K562 (cell line): ENCODE measurements around the gene ZNF276. TPM values are rescaled to one million over a fixed set of nuclear protein-coding genes. Genes with fewer than 3 reads are reported as not detected.

Experiments
- ARID4B ChIP-seq: sonication (generic); formaldehyde crosslinking; IDR thresholded peaks from 2 replicates; pipeline ENCODE4 v1.8.0; 2022; ENCODE audit warnings: mild to moderate bottlenecking, missing genetic modification reagents
- C11orf30 ChIP-seq: fragments of 450-650 bp; IDR thresholded peaks from 2 replicates; pipeline ENCODE4 v1.6.1; 2016; ENCODE audit warnings: low read depth, mild to moderate bottlenecking
- CBX3 ChIP-seq, 2 experiments: IDR thresholded peaks; 1 replicate in 1 of 2; 2 replicates in 1 of 2; pipeline ENCODE4 v1.6.1; 2012; ENCODE audit warnings: inconsistent platforms in 2 of 2, low read length in 2 of 2, borderline replicate concordance in 1 of 2, control low read depth in 1 of 2
- FOXJ3 ChIP-seq: sonication (generic); formaldehyde crosslinking; IDR thresholded peaks from 2 replicates; pipeline ENCODE4 v1.4.0; 2020; ENCODE audit warnings: mild to moderate bottlenecking, missing genetic modification reagents
- FOXK1 ChIP-seq: sonication (generic); formaldehyde crosslinking; IDR thresholded peaks from 2 replicates; pipeline ENCODE4 v1.8.0; 2022; ENCODE audit warnings: missing genetic modification reagents, mild to moderate bottlenecking, borderline replicate concordance
- JUNB ChIP-seq: fragments of 450-650 bp; formaldehyde crosslinking; conservative IDR thresholded peaks from 2 replicates; pipeline ENCODE4 v1.4.0; 2020; ENCODE audit warnings: mild to moderate bottlenecking
- MYNN ChIP-seq, 2 experiments: sonication (generic); formaldehyde crosslinking in 1 of 2; IDR thresholded peaks; 2 replicates each; pipeline versions ENCODE4 v1.5.0 to v1.6.1; 2016 to 2020; ENCODE audit warnings: antibody characterized with exemption in 1 of 2, missing genetic modification reagents in 1 of 2
- PTBP1 ChIP-seq: fragments of 200-400 bp; formaldehyde crosslinking; IDR thresholded peaks from 2 replicates; pipeline ENCODE4 v1.6.1; 2017; ENCODE audit warnings: low read depth, low read length
- RNF2 ChIP-seq: sonication (generic); IDR thresholded peaks from 2 replicates; pipeline ENCODE4 v1.6.1; 2016
- SMAD1 ChIP-seq: fragments of 150-350 bp; IDR thresholded peaks from 2 replicates; pipeline ENCODE4 v1.6.1; 2014; ENCODE audit warnings: low read length, low read depth; ENCODE audit not compliant: partially characterized antibody
- SNIP1 ChIP-seq: fragments of 450-650 bp; IDR thresholded peaks from 2 replicates; pipeline ENCODE4 v1.7.1; 2017; ENCODE audit warnings: low read depth, mild to moderate bottlenecking
- SRSF3 ChIP-seq: fragments of 200-400 bp; formaldehyde crosslinking; IDR thresholded peaks from 2 replicates; pipeline ENCODE4 v1.6.1; 2016; ENCODE audit warnings: mild to moderate bottlenecking, low read length, moderate library complexity; ENCODE audit not compliant: insufficient read depth
- ZBTB7A ChIP-seq: IDR thresholded peaks from 2 replicates; pipeline ENCODE4 v1.6.1; 2011; ENCODE audit warnings: low read depth, mild to moderate bottlenecking, low read length, moderate library complexity, borderline replicate concordance; ENCODE audit not compliant: control insufficient read depth
- ZBTB8A ChIP-seq: fragments of 450-650 bp; IDR thresholded peaks from 2 replicates; pipeline ENCODE4 v1.6.1; 2018; ENCODE audit warnings: mild to moderate bottlenecking, moderate library complexity; ENCODE audit not compliant: partially characterized antibody
- polyA plus RNA-seq, 8 experiments: library from polyadenylated mRNA; depleted of rRNA in 4 of 8; stranded (reverse) in 5 of 8; unstranded in 3 of 8; fragments of >200 nt; fragmentation: Nextera tagmentation in 2 of 8; fragmentation: Illumina TruSeq in 1 of 8; extraction: Ambion mirVana in 2 of 8; extraction: Trizol in 1 of 8; gene quantifications; 2 replicates each; pipeline versions ENCODE4 v1.2.1 to v1.2.3, GENCODE V29; 2011 to 2014; ENCODE audit warnings: inconsistent platforms in 1 of 8, missing spikeins in 1 of 8
- total RNA-seq, 7 experiments: library from RNA; depleted of rRNA in 6 of 7; stranded (reverse); fragments of >200 nt in 6 of 7; fragmentation: Illumina TruSeq in 2 of 7; extraction: Trizol in 2 of 7; gene quantifications; 2 replicates each; pipeline versions ENCODE4 v1.2.1 to v1.2.3, GENCODE V29; 2011 to 2021; ENCODE audit warnings: low replicate concordance in 1 of 7
- TF ChIP-seq, protein P1 (sequence below): fragments of 200-800 bp; sonication (Bioruptor generic); IDR thresholded peaks from 2 replicates; pipeline ENCODE4 v1.6.1; 2017; ENCODE audit warnings: missing genetic modification characterization, missing compliant biosample characterization
- TF ChIP-seq, protein P2 (sequence below): fragments of 250-450 bp; sonication (Bioruptor Pico); IDR thresholded peaks from 2 replicates; pipeline ENCODE4 v1.5.0; 2021
- TF ChIP-seq, protein P3 (sequence below): sonication (generic); formaldehyde crosslinking; IDR thresholded peaks from 2 replicates; pipeline ENCODE4 v1.8.1; 2023; ENCODE audit warnings: mild to moderate bottlenecking, missing genetic modification reagents, moderate library complexity
- TF ChIP-seq, protein P4 (sequence below): IDR thresholded peaks from 2 replicates; pipeline ENCODE4 v1.6.1; 2014; ENCODE audit warnings: antibody characterized with exemption

ZNF276 gene
- total and polyA plus RNA-seq, 9 of the 15 experiments (the other 6 are each of a cell fraction or from before 2014, with no cell fraction given) = 0.49 to 43.9 (median 15.8) TPM

- TF ChIP-seq ARID4B (CRISPR knock-in tag) = peak; percentile 79
- no peak for TF ChIP-seq FOXJ3 (CRISPR knock-in tag)
- TF ChIP-seq, protein P1, sequence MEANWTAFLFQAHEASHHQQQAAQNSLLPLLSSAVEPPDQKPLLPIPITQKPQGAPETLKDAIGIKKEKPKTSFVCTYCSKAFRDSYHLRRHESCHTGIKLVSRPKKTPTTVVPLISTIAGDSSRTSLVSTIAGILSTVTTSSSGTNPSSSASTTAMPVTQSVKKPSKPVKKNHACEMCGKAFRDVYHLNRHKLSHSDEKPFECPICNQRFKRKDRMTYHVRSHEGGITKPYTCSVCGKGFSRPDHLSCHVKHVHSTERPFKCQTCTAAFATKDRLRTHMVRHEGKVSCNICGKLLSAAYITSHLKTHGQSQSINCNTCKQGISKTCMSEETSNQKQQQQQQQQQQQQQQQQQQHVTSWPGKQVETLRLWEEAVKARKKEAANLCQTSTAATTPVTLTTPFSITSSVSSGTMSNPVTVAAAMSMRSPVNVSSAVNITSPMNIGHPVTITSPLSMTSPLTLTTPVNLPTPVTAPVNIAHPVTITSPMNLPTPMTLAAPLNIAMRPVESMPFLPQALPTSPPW = peak; percentile 96
- TF ChIP-seq FOXK1 (CRISPR knock-in tag) = no peak
- TF ChIP-seq ZBTB7A = peak; percentile 87
- TF ChIP-seq MYNN (IDR thresholded peaks at IDR 0.05) = no peak
- no peak for TF ChIP-seq MYNN (CRISPR knock-in tag; IDR thresholded peaks at IDR 0.05)
- no peak for TF ChIP-seq SRSF3
- TF ChIP-seq SNIP1 = no peak
- no peak for TF ChIP-seq ZBTB8A
- TF ChIP-seq, protein P2, sequence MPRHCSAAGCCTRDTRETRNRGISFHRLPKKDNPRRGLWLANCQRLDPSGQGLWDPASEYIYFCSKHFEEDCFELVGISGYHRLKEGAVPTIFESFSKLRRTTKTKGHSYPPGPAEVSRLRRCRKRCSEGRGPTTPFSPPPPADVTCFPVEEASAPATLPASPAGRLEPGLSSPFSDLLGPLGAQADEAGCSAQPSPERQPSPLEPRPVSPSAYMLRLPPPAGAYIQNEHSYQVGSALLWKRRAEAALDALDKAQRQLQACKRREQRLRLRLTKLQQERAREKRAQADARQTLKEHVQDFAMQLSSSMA (CRISPR knock-in tag) = peak; percentile 93
- TF ChIP-seq, protein P3, sequence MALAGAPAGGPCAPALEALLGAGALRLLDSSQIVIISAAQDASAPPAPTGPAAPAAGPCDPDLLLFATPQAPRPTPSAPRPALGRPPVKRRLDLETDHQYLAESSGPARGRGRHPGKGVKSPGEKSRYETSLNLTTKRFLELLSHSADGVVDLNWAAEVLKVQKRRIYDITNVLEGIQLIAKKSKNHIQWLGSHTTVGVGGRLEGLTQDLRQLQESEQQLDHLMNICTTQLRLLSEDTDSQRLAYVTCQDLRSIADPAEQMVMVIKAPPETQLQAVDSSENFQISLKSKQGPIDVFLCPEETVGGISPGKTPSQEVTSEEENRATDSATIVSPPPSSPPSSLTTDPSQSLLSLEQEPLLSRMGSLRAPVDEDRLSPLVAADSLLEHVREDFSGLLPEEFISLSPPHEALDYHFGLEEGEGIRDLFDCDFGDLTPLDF = no peak; the same call in 1 of the 2 replicates
- TF ChIP-seq, protein P4, sequence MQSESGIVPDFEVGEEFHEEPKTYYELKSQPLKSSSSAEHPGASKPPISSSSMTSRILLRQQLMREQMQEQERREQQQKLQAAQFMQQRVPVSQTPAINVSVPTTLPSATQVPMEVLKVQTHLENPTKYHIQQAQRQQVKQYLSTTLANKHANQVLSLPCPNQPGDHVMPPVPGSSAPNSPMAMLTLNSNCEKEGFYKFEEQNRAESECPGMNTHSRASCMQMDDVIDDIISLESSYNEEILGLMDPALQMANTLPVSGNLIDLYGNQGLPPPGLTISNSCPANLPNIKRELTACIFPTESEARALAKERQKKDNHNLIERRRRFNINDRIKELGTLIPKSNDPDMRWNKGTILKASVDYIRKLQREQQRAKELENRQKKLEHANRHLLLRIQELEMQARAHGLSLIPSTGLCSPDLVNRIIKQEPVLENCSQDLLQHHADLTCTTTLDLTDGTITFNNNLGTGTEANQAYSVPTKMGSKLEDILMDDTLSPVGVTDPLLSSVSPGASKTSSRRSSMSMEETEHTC = no peak
- TF ChIP-seq RNF2 = 0 out of 2 replicates have a peak, but pooled peaks have one; percentile 28
- TF ChIP-seq SMAD1 = peak; percentile 13
- TF ChIP-seq C11orf30 = peak; percentile 89
- no peak for TF ChIP-seq JUNB (CRISPR knock-in tag)
- peak; percentile 44; the same call in 1 of the 2 replicates for TF ChIP-seq PTBP1
- 0 out of 3 replicates have a peak, but pooled peaks of 1 of the 2 experiments have one; percentile 9 for TF ChIP-seq CBX3 (IDR thresholded peaks at IDR 0.05; ENCODE audit: borderline replicate concordance in 1 of 2, low read length in 2 of 2)
Measured at GRCh38 chr16:89720813-89721545, at the start of gene ZNF276, which contains the start of gene VPS9D1 (continued).
